Cardiac fibroblast (primary cell): ENCODE measurements around the gene STK32C.
A peak's percentile ranks its signal among the peaks of the same experiment; 100 is the strongest.

Experiments used
- DNase-seq, 2 donors: peaks; one replicate each; pipeline versions ENCODE4 v3.0.0 to v3.0.0-alpha.2; 2010; ENCODE audit warnings: low read depth in 2 of 2
- H3K4me3 ChIP-seq, 2 donors: replicated peaks in 1 of 2; 1 replicate in 1 of 2; 2 replicates in 1 of 2; pipeline ENCODE4 v1.5.1; 2011; ENCODE audit warnings: low read depth in 2 of 2, low read length in 2 of 2, mild to moderate bottlenecking in 2 of 2, moderate library complexity in 1 of 2
- TF ChIP-seq, protein P1 (sequence below): IDR thresholded peaks from one replicate; pipeline ENCODE4 v1.5.1; 2011; ENCODE audit warnings: low read depth, mild to moderate bottlenecking, low read length, inconsistent platforms

STK32C gene

DNA sequence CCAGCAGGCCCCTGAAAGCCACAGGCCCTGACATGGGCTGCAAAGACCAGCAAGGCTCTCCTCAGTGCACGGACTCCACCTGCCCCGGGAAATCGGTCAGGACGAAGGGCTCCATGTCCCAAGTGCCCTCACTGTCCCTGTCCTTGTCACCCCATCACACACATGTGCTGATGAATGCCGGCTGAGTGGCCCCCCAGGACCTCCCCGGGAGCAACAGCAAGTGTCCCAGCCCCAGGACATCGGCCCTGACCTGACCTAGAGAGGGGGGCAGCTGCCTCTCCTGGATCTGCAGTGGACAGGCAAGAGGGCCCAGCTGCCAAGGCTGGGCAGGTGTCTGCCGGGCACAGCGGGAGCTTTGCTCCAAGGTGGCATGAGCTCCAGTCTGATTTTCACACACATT lies 49.8 kb downstream of the STK32C start:
- TF ChIP-seq, protein P1, sequence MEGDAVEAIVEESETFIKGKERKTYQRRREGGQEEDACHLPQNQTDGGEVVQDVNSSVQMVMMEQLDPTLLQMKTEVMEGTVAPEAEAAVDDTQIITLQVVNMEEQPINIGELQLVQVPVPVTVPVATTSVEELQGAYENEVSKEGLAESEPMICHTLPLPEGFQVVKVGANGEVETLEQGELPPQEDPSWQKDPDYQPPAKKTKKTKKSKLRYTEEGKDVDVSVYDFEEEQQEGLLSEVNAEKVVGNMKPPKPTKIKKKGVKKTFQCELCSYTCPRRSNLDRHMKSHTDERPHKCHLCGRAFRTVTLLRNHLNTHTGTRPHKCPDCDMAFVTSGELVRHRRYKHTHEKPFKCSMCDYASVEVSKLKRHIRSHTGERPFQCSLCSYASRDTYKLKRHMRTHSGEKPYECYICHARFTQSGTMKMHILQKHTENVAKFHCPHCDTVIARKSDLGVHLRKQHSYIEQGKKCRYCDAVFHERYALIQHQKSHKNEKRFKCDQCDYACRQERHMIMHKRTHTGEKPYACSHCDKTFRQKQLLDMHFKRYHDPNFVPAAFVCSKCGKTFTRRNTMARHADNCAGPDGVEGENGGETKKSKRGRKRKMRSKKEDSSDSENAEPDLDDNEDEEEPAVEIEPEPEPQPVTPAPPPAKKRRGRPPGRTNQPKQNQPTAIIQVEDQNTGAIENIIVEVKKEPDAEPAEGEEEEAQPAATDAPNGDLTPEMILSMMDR: no peak
- no peak overlapping the region for H3K4me3 ChIP-seq
- DNase-seq: no peak

DNA sequence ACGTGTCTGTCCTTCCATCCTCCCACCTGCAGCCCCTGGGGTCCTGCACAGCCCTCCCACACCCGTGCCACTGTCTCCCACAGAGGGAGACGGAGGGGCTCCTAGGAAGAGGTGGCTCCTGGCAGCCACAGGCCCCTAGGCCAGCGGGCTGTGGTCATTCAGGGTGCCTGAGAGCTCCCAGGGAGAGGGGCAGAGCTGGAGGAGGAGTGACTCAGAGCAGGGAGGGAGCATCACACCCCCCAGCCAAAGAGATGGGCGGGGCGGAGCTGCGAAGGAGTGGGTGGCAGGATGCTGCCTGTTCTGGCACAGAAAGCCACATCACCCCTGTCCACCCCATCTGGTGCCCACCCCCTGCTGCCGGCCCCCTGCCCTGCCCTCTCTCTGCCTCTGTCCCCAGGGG lies 50.5 kb downstream of the STK32C start:
- peak; percentile 28 to 36 for DNase-seq

DNA sequence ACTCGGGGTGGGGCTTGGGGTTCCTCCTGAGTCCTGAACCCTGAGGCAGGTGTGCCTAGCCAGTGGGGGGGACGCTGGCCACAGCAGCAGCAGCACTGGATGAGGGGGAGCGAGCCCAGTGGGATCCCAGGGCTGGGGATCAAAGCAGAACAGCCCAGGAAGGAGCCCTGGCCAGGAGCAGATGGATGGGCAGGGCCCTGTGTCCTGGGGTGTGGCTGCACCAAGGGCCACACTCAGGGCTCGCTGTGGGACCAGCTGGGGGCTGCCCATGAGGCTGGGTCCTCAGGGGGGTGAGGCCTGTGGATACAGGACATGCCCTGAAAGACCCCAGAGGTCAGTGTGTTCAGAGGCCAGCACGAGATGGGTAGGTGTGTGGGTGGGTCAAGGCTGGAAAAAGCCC lies 50.9 kb downstream of the STK32C start:
- TF ChIP-seq, protein P1: no peak
- no peak overlapping the region for H3K4me3 ChIP-seq
- no peak for DNase-seq

More for the DNA sequence above, 50.5 kb downstream of the STK32C start:
- no peak overlapping the region for H3K4me3 ChIP-seq
- TF ChIP-seq, protein P1: no peak

DNA sequence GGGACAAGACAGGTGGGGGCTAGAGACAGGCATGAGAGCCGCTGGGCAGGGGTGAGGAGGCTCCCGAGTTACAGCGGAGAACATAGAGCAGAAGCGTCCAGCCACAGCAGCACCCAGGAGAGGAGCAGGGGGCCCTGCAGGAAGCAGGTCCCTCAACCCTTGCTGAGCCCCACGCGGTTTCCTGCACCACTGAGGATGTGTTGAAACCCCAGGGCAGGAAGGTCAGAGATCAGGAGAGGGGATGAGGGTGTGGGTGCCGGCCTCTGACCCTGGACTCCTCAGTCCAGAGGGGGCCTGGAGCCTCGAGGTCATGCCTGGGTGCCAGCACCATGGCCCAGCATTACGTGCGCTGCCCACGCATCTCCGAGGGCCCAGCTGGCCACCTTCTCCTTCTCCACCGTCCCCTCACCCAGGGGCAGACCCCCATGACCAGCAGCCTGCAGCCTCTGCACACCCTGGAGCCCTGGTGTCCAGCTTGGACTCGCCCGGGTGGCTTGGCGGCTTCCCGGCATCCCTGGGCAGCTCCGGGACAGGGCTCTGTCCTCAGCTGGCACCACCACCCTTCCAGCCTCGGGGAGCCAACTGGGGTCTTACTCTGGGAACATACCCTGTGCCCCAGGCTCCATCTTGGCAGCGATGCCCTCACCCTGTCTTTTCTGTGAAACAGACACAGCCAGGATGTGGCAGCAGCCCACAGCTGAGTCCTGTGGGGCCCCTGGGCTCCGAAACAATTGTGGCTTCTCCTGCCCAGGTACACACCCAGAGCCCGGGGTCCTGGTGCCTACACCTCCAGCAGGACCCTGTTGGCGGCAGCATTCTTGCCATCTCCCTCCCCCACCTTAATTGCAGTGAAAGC lies 52.0 kb downstream of the STK32C start:
- DNase-seq: no peak

DNA sequence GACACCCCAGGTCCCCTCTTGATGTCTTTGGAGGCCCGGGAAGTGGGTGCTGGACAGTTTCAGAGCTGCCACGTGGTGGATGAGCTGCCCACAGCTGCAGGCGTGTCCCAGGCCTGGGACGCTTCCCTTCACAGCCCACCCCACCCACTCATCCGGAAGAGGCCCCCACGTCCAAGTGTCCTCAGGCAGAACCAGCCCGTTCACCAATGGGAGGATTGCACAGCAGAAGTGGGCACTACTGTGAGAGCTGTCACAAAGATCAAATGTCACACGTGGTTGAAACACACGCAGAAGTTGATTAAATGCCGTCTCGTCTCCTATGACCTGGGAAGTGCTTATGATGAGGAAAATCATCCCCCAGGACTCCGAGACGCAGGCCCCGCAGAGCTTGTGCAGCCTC lies 52.9 kb downstream of the STK32C start:
- TF ChIP-seq, protein P1: no peak
- no peak overlapping the region for H3K4me3 ChIP-seq
- no peak for DNase-seq

More for the DNA sequence above, 52.0 kb downstream of the STK32C start:
- H3K4me3 ChIP-seq: no peak overlapping the region
- TF ChIP-seq, protein P1: no peak

DNA sequence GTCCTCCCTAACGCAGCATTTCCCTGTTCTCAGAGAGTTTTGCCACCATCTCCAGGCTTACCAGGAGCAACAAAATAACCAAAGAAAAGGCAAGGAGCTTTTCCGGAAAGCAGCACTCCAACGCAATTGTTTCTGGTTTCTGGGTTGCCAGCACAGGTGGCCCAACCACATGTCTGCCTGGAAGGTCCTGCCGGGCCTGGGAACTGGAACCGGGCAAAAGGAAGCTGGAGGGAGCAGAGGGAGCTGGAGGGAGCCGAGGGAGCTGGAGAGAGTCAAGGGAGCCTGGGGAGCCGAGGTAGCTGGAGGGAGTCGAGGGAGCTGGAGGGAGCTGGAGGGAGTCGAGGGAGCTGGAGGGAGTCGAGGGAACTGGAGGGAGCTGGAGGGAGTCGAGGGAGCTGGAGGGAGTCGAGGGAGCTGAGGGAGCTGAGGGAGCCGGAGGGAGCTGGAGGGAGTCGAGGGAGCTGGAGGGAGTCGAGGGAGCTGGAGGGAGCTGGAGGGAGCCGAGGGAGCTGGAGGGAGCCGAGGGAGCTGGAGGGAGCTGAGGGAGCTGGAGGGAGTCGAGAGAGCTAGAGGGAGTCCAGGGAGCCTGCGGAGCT lies 54.6 kb downstream of the STK32C start:
- DNase-seq: no peak
- TF ChIP-seq, protein P1: no peak
- no peak overlapping the region for H3K4me3 ChIP-seq
